ENCODE measurements around the gene NMNAT2.

- TF ChIP-seq CTCF (IDR thresholded peaks at IDR 0.05; ENCODE audit: low read depth, low read length) (no peak), POLR2A (IDR thresholded peaks at IDR 0.05; ENCODE audit: extremely low read depth, insufficient read length) (no peak)
Observed at GRCh38 chr1:183313063-183313462, 105.1 kb downstream of the NMNAT2 start.
